Measurements from ENCODE around the gene ELMO1. TPM values are rescaled to one million over a fixed set of nuclear protein-coding genes. Genes with fewer than 3 reads are reported as not detected.

Gene ELMO1
- total RNA-seq, 1 experiment from 2014 or later: not detected

DNA sequence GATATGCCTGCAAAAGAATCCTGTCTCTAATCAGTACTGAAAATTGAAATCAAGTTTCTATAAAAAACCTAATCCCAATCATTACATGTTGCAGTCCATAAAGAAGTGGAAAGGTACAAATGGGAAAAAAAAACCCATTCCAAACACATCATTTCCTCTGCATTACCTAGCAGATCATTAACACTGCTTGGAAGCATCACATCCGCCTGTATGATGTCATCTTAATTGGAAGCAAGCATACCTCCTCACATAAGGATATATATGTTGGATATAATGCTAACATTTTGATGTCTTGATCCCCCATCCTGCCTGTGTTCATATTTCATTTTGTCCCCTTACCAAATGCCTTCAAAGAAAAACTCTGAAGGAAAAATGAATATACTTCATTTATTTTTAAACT lies 483.0 kb downstream of the ELMO1 start:
- BruUV-seq (replicated peaks): no TSS peak
- Histone ChIP-seq H3K27ac (ENCODE audit: low read depth, low read length, poor library complexity, severe bottlenecking) (no peak overlapping the region), H3K27me3 (replicated peaks; ENCODE audit: insufficient read depth, low read depth, low read length, poor library complexity) (no peaks in the 10 kb centered on the region), H3K9me3 (ENCODE audit: low read depth, low read length, poor library complexity, severe bottlenecking) (no peaks in the 10 kb centered on the region), H3K36me3 (ENCODE audit: insufficient read depth, low read length, poor library complexity, severe bottlenecking) (no peaks in the 10 kb centered on the region), H3K4me3 (ENCODE audit: low read depth, low read length, poor library complexity, severe bottlenecking) (no peak overlapping the region), H3K4me1 (ENCODE audit: insufficient read depth, low read length, poor library complexity, severe bottlenecking) (no peaks in the 10 kb centered on the region)
- intact Hi-C loops (cut with micrococcal nuclease; ENCODE audit: unreplicated experiment): loop anchor here (5.0 kb wide), 2 partner anchors 232 to 478 kb away; no protein-coding TSS in a partner anchor
- ChIA-PET CTCF (no interaction called here), POLR2A (ENCODE audit: low non-redundant PET) (no interaction called here)
- TF ChIP-seq, protein P1, sequence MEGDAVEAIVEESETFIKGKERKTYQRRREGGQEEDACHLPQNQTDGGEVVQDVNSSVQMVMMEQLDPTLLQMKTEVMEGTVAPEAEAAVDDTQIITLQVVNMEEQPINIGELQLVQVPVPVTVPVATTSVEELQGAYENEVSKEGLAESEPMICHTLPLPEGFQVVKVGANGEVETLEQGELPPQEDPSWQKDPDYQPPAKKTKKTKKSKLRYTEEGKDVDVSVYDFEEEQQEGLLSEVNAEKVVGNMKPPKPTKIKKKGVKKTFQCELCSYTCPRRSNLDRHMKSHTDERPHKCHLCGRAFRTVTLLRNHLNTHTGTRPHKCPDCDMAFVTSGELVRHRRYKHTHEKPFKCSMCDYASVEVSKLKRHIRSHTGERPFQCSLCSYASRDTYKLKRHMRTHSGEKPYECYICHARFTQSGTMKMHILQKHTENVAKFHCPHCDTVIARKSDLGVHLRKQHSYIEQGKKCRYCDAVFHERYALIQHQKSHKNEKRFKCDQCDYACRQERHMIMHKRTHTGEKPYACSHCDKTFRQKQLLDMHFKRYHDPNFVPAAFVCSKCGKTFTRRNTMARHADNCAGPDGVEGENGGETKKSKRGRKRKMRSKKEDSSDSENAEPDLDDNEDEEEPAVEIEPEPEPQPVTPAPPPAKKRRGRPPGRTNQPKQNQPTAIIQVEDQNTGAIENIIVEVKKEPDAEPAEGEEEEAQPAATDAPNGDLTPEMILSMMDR (conservative IDR thresholded peaks at IDR 0.05; ENCODE audit: low read depth, low read length): no peak
- TF ChIP-seq EZH2 (IDR thresholded peaks at IDR 0.05; ENCODE audit: borderline replicate concordance, low read depth, low read length, poor library complexity, severe bottlenecking): no peak
- DNase-seq (ENCODE audit: low spot score): no peak

DNA sequence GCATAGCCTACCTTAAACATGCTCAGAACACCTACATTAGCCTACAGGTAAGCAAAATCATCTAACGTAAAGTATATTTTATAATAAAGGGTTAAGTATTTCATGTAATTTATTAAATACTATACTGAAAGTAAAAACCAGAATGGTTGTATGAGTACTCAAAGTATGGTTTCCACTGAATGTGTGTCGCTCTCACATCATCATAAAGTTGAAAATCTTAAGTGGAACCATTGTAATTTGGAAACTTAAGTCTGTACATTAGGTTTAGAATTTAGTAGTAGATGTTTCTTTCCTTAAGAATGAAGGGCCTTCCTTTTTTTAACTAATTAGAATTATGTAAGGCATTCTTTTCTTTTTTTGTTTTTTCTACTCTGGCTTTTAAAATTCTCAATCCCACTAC lies 484.4 kb downstream of the ELMO1 start:
- TF ChIP-seq, protein P1 (conservative IDR thresholded peaks at IDR 0.05; ENCODE audit: low read depth, low read length): no peak
- no peak for TF ChIP-seq EZH2 (IDR thresholded peaks at IDR 0.05; ENCODE audit: borderline replicate concordance, low read depth, low read length, poor library complexity, severe bottlenecking)
- Histone ChIP-seq H3K9me3 (ENCODE audit: low read depth, low read length, poor library complexity, severe bottlenecking) (no peaks in the 10 kb centered on the region), H3K27ac (ENCODE audit: low read depth, low read length, poor library complexity, severe bottlenecking) (no peak overlapping the region), H3K4me1 (ENCODE audit: insufficient read depth, low read length, poor library complexity, severe bottlenecking) (no peaks in the 10 kb centered on the region), H3K36me3 (ENCODE audit: insufficient read depth, low read length, poor library complexity, severe bottlenecking) (no peaks in the 10 kb centered on the region), H3K27me3 (replicated peaks; ENCODE audit: insufficient read depth, low read depth, low read length, poor library complexity) (no peaks in the 10 kb centered on the region), H3K4me3 (ENCODE audit: low read depth, low read length, poor library complexity, severe bottlenecking) (no peak overlapping the region)
- CTCF ChIA-PET: no interaction called here
- DNase-seq (ENCODE audit: low spot score): no peak
- POLR2A ChIA-PET (ENCODE audit: low non-redundant PET): no interaction called here
- intact Hi-C loops (cut with micrococcal nuclease; ENCODE audit: unreplicated experiment): no loop called here
- BruUV-seq (replicated peaks): no TSS peak

DNA sequence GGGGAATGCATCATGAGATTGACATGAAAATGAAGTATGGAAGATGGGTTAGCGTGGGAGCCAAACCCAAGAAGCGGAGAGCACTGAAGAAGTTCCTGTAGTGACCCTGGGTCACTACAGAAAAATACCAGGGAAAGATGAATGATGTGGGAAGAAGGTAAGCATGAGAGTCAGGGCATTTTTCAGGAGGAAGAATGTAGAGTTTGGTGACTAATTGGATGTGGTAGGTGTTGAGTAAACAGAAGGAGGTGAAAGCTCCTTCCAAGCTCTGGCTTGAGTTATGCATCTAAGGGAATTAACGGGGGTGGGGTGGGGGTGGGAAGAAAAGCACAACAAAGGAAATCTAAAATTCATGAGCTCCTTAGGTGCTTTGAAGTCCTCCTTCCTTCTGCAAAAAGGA lies 486.3 kb downstream of the ELMO1 start:
- no peaks in the 10 kb centered on the region for H3K4me1 ChIP-seq (ENCODE audit: insufficient read depth, low read length, poor library complexity, severe bottlenecking)
- H3K27ac ChIP-seq (ENCODE audit: low read depth, low read length, poor library complexity, severe bottlenecking): no peak overlapping the region
- DNase-seq (ENCODE audit: low spot score): no peak
- no TSS peak for BruUV-seq (replicated peaks)
- ChIA-PET CTCF (no interaction called here), POLR2A (ENCODE audit: low non-redundant PET) (interaction anchor here (0.8 kb wide), 1 partner anchor 1107 kb away, joined by 4 read pairs; no protein-coding TSS in a partner anchor)
- no peaks in the 10 kb centered on the region for H3K27me3 ChIP-seq (replicated peaks; ENCODE audit: insufficient read depth, low read depth, low read length, poor library complexity)
- TF ChIP-seq, protein P1 (conservative IDR thresholded peaks at IDR 0.05; ENCODE audit: low read depth, low read length): no peak
- TF ChIP-seq EZH2 (IDR thresholded peaks at IDR 0.05; ENCODE audit: borderline replicate concordance, low read depth, low read length, poor library complexity, severe bottlenecking): no peak
- H3K4me3 ChIP-seq (ENCODE audit: low read depth, low read length, poor library complexity, severe bottlenecking): no peak overlapping the region
- H3K9me3 ChIP-seq (ENCODE audit: low read depth, low read length, poor library complexity, severe bottlenecking): no peaks in the 10 kb centered on the region
- intact Hi-C loops (cut with micrococcal nuclease; ENCODE audit: unreplicated experiment): no loop called here
- no peaks in the 10 kb centered on the region for H3K36me3 ChIP-seq (ENCODE audit: insufficient read depth, low read length, poor library complexity, severe bottlenecking)

All from A673 (cell line).